Stimulated activated CD4-positive, alpha-beta T cell treated with anti-CD3 and anti-CD28 coated beads, Interleukin-4, amount 100 ng/mL, for 24 hours (primary cell): ENCODE results near the gene HOXD4.

Experiments
- DNase-seq: peaks from one replicate; pipeline ENCODE4 v3.0.0-alpha.2; 2020

Gene HOXD4

GRCh38 chr2:176114120-176114929, 37.0 kb upstream of the HOXD4 start:
- no peak for DNase-seq

DNA sequence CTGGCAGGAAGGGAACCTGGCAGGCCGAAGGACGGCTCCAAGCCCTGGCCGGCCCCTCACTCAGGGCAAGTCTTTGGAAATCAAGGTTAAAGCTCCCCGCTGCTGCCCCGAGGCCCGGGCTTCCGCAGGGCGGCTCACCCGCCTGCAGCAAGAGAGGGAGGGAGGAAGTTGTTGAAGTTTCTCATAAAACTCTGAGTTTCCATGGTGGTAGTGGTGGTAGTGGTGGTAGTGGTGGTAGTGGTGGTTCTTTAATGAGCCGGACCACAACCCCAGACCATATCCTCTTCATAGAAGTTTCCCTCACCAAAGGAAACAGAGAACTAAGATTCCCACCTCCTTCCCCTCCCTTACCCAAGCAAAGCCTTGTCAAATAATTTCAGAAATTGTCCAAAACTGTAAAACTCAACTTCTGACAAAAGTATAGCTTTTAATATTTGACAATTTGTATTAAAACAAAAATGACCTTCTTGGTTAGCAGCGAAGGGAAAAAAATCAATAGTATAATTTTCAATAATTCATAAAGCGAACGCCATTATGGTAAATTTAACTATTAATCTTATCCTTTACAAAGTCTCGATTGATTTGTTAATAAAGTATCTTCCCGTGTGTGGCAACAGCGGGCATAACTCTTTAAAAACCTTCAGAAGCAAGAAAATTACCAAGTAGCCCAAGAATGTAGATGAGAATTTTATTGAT, 36.3 kb upstream of the HOXD4 start:
- DNase-seq: no peak

DNA sequence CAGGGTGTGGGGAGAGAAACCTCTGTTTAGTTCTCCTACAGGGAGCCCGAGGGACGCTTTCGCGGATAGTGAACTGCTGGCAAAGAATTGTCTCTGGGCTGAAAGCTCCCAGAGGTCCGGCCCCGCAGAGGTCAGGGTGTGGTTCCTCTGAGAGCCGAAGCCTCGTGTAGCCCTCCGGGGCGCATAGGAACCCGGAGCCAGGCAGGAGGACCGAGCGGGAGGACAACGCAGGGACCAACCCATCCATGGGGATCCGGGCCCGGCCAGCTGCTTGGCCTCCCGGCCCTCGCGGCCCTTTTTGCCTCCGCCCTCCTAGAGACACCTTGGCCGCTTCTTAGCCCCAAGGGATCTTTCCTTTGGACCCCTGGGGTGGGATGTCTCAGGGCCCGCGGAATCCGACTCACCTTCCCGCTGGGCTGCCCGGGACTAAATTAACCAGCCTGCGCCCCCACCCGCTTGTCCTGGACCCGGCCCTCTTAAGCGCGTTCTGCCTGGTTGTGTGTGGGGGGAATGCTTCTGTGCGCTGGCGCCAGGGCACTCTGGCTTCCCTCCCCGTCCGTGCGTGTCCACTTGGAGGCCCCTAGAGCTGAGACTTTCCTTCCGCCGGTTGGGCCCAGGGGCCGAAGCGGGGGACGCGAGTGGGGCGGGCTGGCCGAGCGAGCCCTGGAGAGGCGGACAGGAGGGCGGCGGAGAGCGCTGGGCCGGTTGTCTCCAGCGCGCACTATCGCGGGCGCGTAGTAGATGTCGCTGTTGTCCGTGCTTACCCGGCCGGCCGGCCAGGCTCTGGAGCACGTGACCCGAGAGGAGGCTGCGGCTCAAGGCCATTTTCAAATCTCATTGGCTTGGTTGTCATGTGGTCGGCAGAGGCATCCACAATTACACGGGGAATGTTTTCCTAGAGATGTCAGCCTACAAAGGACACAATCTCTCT, 35.2 kb upstream of the HOXD4 start, which contains the start of gene HOXD10:
Gene HOXD10 (plus strand): TSS at position 896 of the 931 bp plus-strand sequence. CDS start 56 bp downstream, outside the sequence.
- no peak for DNase-seq

- no peak for DNase-seq
These were observed 34.1 kb upstream of the HOXD4 start for GRCh38 chr2:176117162-176117822.

DNA sequence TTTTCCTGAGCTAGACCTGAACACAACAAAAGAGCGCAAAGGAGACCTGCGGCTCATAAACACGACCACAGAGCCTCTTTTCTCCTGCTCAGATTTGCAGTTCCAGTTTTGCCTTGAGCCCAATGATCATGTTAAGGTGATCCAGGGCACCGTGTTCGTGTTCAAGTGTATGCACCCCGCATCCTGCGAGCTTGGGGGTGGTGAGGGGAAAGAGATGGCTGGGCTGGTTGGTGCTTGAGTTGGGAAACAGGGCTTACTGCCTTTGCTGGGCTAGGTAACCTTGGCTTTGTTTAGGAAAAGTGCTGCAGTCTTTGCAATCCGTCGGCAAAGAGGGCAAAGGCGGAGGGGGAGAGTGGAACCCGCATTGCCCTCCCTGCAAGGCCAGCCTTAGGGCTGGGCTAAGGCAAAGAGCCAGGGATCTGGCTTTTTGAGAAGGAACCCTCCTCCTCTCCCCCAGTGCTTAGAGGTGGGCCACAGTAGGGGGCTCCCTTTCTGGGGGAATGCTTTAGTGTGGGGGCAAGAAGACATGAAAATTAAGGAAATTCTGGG, 33.5 kb upstream of the HOXD4 start:
- DNase-seq: no peak

DNA sequence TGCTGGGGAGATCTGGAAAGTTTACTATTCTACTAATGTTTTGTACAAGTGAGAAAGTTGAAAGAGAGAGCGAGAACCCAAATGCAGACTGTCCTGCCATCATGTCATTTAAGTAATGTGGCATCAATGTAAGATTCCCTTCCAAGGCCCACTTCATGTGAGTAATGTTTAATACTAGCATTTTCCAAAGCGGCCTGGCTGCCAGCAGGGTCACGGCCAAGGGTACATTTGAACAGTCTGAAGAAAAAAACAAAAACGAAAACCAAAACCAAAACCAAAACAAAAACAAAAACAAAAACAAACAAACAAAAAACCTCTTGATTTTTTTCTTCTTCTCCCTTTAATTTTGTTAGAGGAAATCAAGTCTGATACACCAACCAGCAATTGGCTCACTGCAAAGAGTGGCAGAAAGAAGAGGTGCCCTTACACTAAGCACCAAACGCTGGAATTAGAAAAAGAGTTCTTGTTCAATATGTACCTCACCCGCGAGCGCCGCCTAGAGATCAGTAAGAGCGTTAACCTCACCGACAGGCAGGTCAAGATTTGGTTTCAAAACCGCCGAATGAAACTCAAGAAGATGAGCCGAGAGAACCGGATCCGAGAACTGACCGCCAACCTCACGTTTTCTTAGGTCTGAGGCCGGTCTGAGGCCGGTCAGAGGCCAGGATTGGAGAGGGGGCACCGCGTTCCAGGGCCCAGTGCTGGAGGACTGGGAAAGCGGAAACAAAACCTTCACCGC, 32.6 kb upstream of the HOXD4 start:
- no peak for DNase-seq

DNA sequence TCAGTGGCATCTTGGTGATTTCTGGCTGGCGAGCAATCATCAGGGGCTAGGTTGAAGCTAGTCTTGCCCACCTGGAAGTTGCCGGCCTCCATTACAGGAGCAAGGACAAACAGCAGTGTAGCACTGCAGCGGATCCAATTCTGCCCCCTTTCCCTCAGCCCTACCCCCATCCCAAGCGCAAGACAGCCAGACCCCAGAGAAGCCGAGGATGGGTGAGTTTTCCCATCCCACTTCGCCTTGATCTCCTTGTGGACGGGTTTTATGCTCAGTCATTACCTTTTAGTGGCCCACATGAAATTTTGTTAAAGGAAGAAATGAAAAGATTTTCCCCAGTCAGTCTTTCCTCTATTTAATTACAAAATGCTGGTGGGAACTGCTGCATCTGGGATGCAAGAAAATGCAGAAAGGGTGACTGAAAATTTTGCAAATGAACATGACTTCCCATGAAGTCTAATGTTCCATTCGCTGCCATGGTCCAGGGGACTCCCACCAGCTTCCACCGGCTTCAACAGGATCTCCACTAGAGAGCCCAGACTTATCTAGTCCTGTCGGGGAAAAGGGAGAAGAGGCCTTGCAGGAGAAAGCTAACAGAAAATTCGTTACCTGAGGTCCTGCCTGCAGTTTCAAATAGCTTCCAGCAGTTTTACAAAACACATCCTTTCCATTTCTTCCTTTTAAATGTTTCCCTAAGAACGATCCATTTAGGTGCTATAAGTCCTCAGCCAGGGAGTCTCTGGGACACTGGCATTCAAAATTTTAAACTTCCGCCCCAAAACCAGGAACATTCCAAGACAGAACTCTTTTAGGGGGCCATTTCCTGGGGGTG, 30.8 kb upstream of the HOXD4 start:
- no peak for DNase-seq

- no peak for DNase-seq
These were observed 29.9 kb upstream of the HOXD4 start for GRCh38 chr2:176121190-176122051.

DNA sequence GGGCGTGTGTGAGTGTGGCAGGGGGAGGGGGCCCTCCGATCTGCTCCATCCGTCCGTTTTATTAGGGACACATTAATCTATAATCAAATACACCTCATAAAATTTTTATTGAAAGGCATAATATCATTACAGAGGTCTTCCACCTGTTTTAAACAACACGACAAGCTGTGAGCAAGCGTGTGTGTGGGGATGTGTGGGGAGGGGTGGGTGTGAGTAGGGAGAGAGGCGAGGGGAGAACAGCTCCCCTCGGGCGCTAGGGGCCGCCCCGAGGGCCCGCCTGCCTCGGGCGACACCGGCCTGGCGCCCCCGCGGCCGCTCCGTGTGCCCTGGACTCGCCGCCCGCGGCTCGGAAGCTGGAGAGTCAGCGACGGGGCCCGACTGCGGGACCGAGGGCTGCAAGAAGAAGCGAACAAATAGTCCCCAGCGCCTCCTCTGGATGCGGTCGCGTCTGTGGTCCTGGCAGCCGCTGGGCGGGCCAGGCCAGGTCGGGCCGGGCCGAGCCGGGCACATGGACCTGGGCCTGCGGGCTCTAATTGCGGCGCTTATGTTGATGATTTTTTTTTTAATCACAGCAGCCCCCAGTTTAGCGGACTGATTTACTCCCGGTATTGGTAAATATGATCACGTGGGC, 29.2 kb upstream of the HOXD4 start:
- DNase-seq: no peak

- DNase-seq: peak; percentile 19
These were observed 28.5 kb upstream of the HOXD4 start, which contains the start of gene HOXD9 for GRCh38 chr2:176122683-176123410. HOXD9 (plus strand) TSS chr2:176122719; CDS start chr2:176122769, 50 bp downstream.

DNA sequence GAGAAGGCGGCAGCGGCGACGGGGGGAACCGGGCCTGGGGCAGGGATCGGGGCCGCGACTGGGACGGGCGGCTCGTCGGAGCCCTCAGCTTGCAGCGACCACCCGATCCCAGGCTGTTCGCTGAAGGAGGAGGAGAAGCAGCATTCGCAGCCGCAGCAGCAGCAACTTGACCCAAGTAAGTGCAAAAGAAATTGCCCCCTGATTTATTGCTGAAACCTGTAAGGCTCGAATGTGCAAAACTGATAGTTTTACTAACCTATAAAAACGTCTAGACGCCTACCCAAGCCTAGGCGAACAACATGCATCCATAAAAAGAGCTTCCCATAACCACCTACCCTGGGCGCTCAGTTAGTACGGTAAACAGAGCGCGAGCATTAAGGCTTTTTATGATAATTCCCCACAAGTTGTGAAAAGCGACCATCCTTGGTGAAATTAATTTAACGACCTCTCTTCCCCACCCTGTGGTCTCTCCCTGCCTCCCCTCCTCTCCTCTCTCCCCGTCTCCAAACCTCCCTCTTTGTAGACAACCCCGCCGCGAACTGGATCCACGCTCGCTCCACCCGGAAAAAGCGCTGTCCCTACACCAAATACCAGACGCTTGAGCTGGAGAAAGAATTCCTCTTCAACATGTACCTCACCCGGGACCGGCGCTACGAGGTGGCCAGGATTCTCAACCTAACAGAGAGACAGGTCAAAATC, 27.8 kb upstream of the HOXD4 start:
- DNase-seq: no peak

DNA sequence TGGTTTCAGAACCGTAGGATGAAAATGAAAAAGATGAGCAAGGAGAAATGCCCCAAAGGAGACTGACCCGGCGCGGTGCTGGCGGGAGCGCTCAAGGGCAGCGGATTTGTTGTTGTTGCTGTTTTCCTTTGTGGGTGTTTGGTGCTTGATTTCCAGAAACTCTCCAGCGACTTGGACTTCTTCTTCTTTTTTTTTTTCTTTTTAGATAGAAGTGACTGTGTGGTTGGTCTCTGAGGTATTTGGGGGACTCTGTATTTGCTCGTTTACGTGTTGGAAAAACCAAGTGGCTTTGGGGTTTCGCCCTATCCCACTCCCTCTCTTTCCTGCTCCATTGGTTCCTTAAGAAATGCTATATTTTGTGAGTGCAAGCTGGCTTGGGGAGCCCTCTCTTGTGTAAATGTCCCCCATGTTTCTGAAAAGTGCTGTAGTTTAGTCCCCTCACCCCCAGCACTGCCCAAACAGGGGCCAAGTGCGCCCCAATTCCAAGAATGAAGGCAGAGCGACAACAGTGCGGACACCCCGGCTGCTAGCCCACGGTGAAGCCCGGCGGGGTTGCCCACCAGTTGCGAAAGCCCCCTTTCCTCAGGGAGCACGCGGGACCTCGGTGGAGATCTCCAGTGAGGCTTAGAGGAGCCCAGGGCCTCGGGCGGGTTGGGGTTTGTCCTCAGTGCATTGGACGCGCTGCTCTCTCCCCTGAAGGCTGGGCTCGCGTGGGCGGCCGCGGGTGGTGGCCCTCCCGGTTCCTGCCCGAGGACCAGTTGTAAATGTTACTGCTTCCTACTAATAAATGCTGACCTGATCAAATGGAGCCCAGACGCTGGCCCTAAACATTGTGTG, 27.0 kb upstream of the HOXD4 start:
- DNase-seq: no peak

DNA sequence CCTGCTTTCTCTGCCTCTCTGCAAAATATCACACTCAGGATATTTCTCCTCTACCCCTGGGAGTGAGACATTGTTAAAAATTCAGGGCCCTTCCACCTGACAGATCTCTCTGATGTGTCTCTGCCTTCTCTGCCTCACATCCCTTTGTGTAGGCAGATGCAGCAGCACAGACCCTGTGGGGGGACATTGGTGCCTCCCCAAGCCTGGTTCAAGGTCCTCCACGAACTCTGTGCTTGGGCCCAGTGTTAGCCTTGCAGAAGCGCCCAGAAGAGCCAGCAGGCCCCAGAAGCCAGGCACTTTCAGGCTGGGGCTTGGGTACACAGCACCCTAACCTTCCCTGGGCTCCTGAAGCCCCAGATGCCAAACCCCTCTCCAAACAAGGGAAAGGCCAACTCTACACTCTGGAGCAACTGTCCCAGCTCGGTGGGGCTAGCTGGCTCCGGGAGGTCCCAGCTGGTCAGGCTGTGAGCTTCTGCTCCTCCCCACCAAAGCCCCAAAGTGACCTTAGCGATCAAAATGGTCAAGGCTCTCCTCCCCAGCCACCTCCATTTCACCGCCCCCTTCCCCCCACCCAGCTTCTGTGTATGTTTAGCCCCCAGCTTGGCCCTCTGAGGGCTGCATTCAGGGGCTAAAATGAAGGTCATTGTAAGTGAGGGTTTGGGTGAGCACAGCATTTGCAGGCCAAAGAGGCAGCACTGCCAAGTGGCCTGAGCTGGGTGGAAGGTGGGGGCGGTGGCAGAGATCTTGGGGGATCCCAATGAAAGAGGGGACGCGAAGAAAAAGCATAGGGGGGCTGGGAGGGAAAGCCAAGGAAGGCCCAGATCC, 26.2 kb upstream of the HOXD4 start:
- no peak for DNase-seq

DNA sequence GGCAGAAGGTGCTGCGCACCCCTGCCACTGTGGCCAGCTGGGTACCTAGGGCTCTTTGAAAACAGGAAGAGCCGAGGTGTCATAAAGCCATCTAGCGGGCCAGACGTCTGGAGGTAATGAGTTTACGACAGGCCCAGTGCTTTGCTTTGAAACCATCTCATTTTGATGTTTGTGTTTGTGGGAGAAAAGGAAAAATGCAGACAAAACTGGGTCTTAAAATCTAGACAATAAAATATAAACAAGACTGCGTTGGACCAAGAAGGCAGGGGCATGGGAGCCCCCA, 25.6 kb upstream of the HOXD4 start:
- no peak for DNase-seq

GRCh38 chr2:176126929-176127773, 24.2 kb upstream of the HOXD4 start:
- DNase-seq: peak; percentile 77
